GM12801 (cell line): ENCODE measurements around the gene LRRC37A2.
"Not testable (repeated sequence)": the region's sequence is repeated elsewhere in the genome, so short reads cannot be mapped to it uniquely, and the experiment has no call there.

Experiments used
- CTCF ChIP-seq: IDR thresholded peaks from one replicate; pipeline ENCODE4 v1.5.1; 2011; ENCODE audit warnings: control low read depth; ENCODE audit not compliant: insufficient read length; ENCODE audit errors: extremely low read depth

LRRC37A2 gene

DNA sequence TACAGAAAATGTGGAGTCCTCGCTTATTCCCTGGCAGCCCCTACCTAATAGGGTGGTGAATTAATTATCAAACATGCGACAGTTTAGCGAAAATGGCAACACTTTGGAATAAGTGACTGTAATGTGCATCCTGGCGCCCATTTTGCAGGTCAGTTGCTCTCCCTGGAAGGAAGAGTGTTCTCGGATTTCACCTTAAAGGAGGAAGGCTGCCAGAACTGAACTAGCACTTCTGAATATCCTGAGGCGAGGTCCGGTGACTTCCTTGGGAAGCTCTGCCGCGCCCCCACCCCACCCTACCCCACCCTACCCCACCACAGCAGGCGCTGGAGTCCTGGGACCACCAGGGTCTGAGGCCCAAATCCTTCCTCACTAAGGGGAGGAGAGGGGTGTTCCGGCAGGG lies at the start of gene LRRC37A2:
TSS of gene LRRC37A2 (plus strand) at position 301 of the 400 bp plus-strand sequence. CDS start 245 bp downstream, outside the sequence.
- TF ChIP-seq CTCF, result not testable (repeated sequence)

DNA sequence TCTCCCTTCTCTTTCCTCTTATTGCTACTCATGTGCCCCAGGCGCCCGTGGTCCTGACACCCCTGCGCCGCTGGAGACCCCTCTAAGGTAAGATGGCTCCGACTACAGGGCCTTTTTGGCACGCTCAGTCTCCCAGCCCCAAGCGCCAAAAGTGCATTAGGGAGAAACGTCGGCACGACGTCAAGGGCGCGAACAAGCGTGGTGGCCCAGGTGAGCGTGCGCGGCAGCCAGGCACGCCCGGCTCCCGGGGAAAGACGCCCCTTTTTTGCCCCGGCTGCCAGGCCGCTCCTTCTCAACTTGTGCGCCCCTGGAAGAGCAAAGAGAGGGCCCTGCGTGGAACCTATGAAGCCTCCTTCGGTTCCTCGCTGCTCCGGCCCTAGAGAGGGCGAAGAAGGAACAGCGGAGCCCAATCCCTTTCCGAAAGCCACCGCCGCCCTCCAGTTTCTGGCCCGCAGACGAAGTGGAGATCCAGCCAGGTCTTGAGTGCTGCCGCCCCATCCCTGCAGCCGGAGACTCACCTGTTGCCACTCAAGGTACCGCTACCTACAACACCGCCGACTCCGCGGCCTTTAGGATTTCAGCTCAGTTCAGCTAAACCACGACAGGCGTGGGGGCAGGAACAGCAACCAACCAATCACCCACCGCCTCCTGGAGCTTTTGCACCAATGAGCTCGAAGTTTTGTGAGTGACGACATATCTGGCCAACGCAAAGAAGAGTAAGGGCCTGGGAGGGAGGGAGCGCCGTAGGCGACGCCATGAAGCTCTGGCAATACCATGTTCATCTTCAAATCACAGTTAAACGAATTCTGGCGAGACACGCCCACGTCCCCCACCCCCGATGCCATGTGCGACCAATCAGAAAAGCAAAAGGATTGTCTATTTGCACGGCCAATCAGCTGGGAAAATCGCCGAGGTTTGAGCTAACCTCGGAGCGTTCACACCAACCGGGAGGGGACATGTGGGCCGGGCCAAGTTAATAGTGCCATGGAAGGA lies 67.1 kb downstream of the LRRC37A2 start, which contains the start of gene ARL17A:
TSS of gene ARL17A (minus strand) at position 609 of the 993 bp plus-strand sequence. CDS start 3,369 bp downstream, outside the sequence.
- TF ChIP-seq CTCF, result not testable (repeated sequence)

DNA sequence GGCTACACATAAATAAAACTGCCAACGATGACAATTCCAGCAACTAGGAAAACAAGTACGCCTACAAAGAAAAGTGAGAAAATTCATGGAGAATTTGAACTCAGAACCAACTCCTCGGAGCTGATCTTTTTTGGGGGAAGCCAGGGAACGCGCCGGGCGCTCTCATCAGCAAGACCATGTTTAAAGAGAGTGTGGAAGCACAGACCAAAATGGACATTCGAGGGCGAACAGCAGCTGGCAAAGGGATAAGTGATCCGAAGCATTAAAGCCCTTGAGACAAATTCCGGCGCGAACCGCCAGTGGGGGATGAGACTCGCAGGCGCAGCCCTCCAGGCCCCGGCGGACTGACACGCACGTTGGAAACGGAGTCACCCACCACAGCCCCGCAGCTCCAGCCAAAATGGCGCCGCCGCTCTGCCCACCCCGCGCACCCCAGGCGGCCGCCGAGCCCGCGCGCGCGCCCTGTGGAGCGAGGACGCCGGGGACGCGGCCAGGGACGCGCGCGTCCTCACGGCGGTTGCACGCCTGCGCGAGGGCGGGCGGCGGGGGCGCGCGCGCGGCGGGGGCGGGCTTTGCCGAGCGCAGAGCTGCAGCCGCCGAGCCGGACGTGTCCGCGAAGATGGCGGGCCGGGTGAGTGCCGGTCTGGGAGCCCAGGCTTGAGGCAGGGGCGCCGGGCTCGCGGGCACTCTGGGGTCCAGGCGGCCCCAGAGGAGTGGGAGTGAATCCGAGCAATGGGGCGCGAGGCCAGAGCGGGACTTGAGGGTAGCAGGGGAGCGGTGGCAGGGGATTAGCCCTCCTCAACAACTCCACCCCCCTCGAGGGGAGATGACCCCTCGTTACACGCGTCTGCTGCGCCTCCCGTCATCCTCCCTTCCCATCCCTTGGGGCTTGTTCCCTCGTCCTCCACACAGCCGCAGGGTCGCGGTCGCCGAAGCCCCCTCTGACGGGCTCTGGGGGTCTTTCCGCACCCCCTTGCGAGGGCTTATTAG lies 78.2 kb downstream of the LRRC37A2 start, which contains the start of gene NSF:
TSS of gene NSF (plus strand) at position 513 of the 990 bp plus-strand sequence. CDS start at position 620, 107 bp downstream.
- TF ChIP-seq CTCF, result not testable (repeated sequence)
